Osteoblast (primary cell): Measurements from ENCODE around the gene EFCAB6. TPM values are rescaled to one million over a fixed set of nuclear protein-coding genes. Genes with fewer than 3 reads are reported as not detected.

Experiments
- DNase-seq: peaks from one replicate; pipeline ENCODE4 v3.0.0; 2011; ENCODE audit warnings: low spot score, mixed read lengths; ENCODE audit not compliant: insufficient read length; ENCODE audit errors: missing footprints
- H2AFZ ChIP-seq: 2 replicates; pipeline ENCODE4 v1.6.0; 2011; ENCODE audit warnings: mild to moderate bottlenecking, low read length
- H3K27ac ChIP-seq: 2 replicates; pipeline ENCODE4 v1.5.1; 2011; ENCODE audit warnings: mild to moderate bottlenecking, low read depth, low read length, moderate library complexity
- H3K27me3 ChIP-seq: 2 replicates; pipeline ENCODE4 v1.6.0; 2012; ENCODE audit warnings: mild to moderate bottlenecking, control low read depth, inconsistent platforms, low read length, moderate library complexity; ENCODE audit not compliant: insufficient read depth
- H3K36me3 ChIP-seq: 2 replicates; pipeline ENCODE4 v1.5.1; 2011; ENCODE audit warnings: mild to moderate bottlenecking, low read length, control low read depth, moderate library complexity; ENCODE audit not compliant: insufficient read depth
- H3K4me1 ChIP-seq: 2 replicates; pipeline ENCODE4 v1.5.1; 2011; ENCODE audit warnings: mild to moderate bottlenecking, low read length, control low read depth, moderate library complexity; ENCODE audit not compliant: insufficient read depth
- H3K4me2 ChIP-seq: 2 replicates; pipeline ENCODE4 v1.6.0; 2011; ENCODE audit warnings: mild to moderate bottlenecking, low read length; ENCODE audit not compliant: insufficient read depth
- H3K4me3 ChIP-seq: fragments of 200-600 bp; sonication (generic); 3 replicates; pipeline ENCODE4 v1.5.1; 2012; ENCODE audit warnings: mild to moderate bottlenecking, low read length, inconsistent platforms; ENCODE audit not compliant: insufficient read depth
- H3K79me2 ChIP-seq: 2 replicates; pipeline ENCODE4 v1.6.0; 2012; ENCODE audit warnings: mild to moderate bottlenecking, low read length, control low read depth, inconsistent platforms; ENCODE audit not compliant: insufficient read depth
- H3K9me3 ChIP-seq: 2 replicates; pipeline ENCODE4 v1.5.1; 2011; ENCODE audit warnings: low read depth, low read length, control low read depth
- H4K20me1 ChIP-seq: 2 replicates; pipeline ENCODE4 v1.6.0; 2012; ENCODE audit warnings: mild to moderate bottlenecking, low read length, control low read depth; ENCODE audit not compliant: insufficient read depth
- total RNA-seq: library from RNA; depleted of rRNA; stranded (reverse); fragments of >200 nt; gene quantifications from 2 replicates; pipeline ENCODE4 v1.2.3, GENCODE V29; 2012
- TF ChIP-seq, protein P1 (sequence below): IDR thresholded peaks from 2 replicates; pipeline ENCODE4 v1.5.1; 2011; ENCODE audit warnings: mild to moderate bottlenecking, low read depth, low read length, moderate library complexity; ENCODE audit errors: extremely low read depth

The EFCAB6 gene
- total RNA-seq, 1 donor = 1.8 TPM

DNA sequence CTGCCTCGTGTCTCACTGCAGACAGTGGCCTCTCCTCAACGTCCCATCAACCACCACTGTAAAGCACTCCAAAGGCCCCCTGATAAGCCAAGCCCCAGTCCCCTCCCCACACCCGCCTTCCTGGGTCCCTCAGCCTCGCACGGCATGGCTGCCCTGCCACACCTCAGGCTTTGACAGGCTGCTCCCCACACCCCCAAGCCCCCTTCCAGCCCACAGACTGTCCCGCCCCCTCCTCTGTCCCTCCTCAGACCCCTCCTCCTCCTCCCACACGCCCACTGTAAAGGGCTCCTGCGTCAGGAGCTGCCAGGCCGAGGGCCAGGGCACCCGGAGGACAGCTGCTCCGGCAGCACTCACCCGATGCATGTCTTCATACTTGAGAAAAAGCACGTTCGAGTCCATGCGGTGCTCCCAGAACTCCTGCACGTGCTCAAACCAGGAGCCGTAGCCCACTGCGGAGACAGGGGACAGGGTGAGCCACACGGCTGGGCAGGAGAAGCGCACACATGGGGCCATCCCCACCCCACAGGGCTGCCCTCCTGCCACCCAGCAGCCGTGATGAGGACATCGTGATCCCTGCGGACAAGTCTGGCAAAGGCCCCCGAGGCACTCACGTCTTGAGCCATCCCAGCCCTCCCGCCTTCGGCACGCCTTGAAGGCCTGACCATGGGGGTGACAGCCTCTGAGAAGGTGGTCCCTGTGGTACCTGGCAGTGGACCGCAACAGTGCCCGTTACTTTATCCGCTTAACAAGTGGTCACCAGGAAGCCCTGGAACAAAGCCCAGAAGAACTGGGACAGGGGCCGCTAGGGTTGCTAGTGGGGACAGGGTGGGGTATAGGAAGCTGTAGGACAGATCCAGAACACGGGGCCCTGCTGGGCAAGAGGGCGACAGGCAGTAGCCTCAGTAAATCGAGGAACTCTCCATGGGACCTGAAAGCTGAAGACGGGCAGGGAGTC, 21.5 kb upstream of the EFCAB6 start:
- no peaks in the 10 kb centered on the region for H3K36me3 ChIP-seq
- H4K20me1 ChIP-seq = no peaks in the 10 kb centered on the region
- peaks cover 11% of the 10 kb centered on the region for H3K4me1 ChIP-seq
- no peaks in the 10 kb centered on the region for H3K27me3 ChIP-seq
- no peak overlapping the region for H3K27ac ChIP-seq
- H3K79me2 ChIP-seq = no peaks in the 10 kb centered on the region
- peak; percentile 83 for DNase-seq
- H2AFZ ChIP-seq = no peak overlapping the region
- no peak overlapping the region for H3K4me3 ChIP-seq
- TF ChIP-seq, protein P1, sequence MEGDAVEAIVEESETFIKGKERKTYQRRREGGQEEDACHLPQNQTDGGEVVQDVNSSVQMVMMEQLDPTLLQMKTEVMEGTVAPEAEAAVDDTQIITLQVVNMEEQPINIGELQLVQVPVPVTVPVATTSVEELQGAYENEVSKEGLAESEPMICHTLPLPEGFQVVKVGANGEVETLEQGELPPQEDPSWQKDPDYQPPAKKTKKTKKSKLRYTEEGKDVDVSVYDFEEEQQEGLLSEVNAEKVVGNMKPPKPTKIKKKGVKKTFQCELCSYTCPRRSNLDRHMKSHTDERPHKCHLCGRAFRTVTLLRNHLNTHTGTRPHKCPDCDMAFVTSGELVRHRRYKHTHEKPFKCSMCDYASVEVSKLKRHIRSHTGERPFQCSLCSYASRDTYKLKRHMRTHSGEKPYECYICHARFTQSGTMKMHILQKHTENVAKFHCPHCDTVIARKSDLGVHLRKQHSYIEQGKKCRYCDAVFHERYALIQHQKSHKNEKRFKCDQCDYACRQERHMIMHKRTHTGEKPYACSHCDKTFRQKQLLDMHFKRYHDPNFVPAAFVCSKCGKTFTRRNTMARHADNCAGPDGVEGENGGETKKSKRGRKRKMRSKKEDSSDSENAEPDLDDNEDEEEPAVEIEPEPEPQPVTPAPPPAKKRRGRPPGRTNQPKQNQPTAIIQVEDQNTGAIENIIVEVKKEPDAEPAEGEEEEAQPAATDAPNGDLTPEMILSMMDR = no peak
- no peaks in the 10 kb centered on the region for H3K9me3 ChIP-seq
- H3K4me2 ChIP-seq = no peak overlapping the region

- no peak overlapping the region for H3K4me2 ChIP-seq
- no peaks in the 10 kb centered on the region for H4K20me1 ChIP-seq
- H3K27ac ChIP-seq = no peak overlapping the region
- DNase-seq = peak; percentile 80
- no peak overlapping the region for H2AFZ ChIP-seq
- H3K27me3 ChIP-seq = no peaks in the 10 kb centered on the region
- H3K36me3 ChIP-seq = no peaks in the 10 kb centered on the region
- no peaks in the 10 kb centered on the region for H3K79me2 ChIP-seq
- TF ChIP-seq, protein P1 = no peak
- H3K4me1 ChIP-seq = peaks cover 11% of the 10 kb centered on the region
- no peak overlapping the region for H3K4me3 ChIP-seq
- H3K9me3 ChIP-seq = no peaks in the 10 kb centered on the region
These were observed 20.5 kb upstream of the EFCAB6 start for GRCh38 chr22:43832393-43833265.

DNA sequence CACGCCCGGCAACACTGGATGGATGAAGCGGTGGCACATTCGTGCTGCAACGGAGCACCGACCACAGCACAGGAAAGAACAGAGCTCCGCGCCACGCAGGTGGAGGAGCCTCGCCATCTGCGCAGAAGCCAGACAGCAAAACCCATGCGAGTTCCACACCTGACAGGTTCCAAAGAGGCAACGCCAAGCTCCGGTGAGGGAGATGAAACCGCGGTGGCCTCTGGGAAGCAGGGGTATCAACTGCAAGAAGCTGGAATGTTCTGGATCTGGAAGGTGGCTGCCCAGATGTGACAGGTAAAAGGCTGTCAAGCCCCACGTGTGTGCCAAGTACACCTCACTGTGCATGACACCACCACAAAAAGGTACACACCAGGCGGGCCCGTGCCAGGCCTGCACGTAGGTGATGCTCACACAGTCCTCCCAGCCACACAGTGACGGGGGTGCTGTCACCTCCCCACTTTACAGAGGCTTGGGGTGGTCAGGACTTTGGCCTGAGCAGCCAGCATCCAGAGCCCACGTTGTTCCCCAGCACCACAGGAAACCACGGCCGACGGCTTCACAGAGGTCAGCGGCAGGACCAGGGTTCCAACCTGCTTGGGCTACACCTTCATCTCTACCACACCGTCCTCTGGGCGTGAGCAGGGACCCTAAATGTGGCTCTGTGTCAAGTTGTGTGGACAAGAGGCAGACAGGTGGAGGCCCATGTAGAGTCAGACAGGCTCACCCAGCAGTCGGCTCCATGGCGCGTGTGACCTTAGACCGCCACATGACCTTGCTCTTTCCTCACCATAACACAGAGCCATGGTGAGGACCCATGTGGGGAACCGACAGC, 19.7 kb upstream of the EFCAB6 start:
- TF ChIP-seq, protein P1 = no peak
- H4K20me1 ChIP-seq = no peaks in the 10 kb centered on the region
- no peaks in the 10 kb centered on the region for H3K27me3 ChIP-seq
- DNase-seq = peak; percentile 85
- H3K4me2 ChIP-seq = no peak overlapping the region
- no peak overlapping the region for H3K4me3 ChIP-seq
- H3K79me2 ChIP-seq = no peaks in the 10 kb centered on the region
- no peaks in the 10 kb centered on the region for H3K9me3 ChIP-seq
- peaks cover 15% of the 10 kb centered on the region for H3K4me1 ChIP-seq
- no peaks in the 10 kb centered on the region for H3K36me3 ChIP-seq
- no peak overlapping the region for H2AFZ ChIP-seq
- no peak overlapping the region for H3K27ac ChIP-seq
